CD14-positive monocyte (primary cell): ENCODE data around the gene PRKG2. TPM values are rescaled to one million over a fixed set of nuclear protein-coding genes. Genes with fewer than 3 reads are reported as not detected.
"Not testable (repeated sequence)": the region's sequence is repeated elsewhere in the genome, so short reads cannot be mapped to it uniquely, and the experiment has no call there.

ENCODE experiments used
- DNase-seq, 3 donors: peaks; one replicate each; pipeline ENCODE4 v3.0.0-alpha.2; 2011 to 2022
- H2AFZ ChIP-seq: 2 replicates; pipeline ENCODE4 v1.6.0; 2012; ENCODE audit warnings: mild to moderate bottlenecking, low read depth, low read length, inconsistent platforms; ENCODE audit not compliant: insufficient read depth, poor library complexity, severe bottlenecking
- H3K27ac ChIP-seq, 2 donors: 1 replicate in 1 of 2; 2 replicates in 1 of 2; pipeline ENCODE4 v1.5.1; 2012 to 2013; ENCODE audit warnings: low read length in 2 of 2, control low read depth in 1 of 2, inconsistent platforms in 1 of 2, low read depth in 1 of 2, mild to moderate bottlenecking in 1 of 2
- H3K27me3 ChIP-seq, 2 donors: one replicate each; pipeline versions ENCODE4 v1.6.0 to v1.6.1; 2011 to 2013; ENCODE audit warnings: low read length in 2 of 2; ENCODE audit not compliant: control insufficient read depth in 2 of 2, insufficient read depth in 2 of 2
- H3K36me3 ChIP-seq, 2 donors: replicated peaks in 1 of 2; 1 replicate in 1 of 2; 2 replicates in 1 of 2; pipeline versions ENCODE4 v1.5.1 to v1.6.1; 2012 to 2013; ENCODE audit warnings: low read length in 2 of 2, control low read depth in 1 of 2, inconsistent platforms in 1 of 2, mild to moderate bottlenecking in 1 of 2; ENCODE audit not compliant: insufficient read depth in 2 of 2, control insufficient read depth in 1 of 2
- H3K4me1 ChIP-seq, 2 donors: 1 replicate in 1 of 2; 2 replicates in 1 of 2; pipeline versions ENCODE4 v1.5.1 to v1.6.1; 2012 to 2013; ENCODE audit warnings: low read length in 2 of 2, control low read depth in 1 of 2, inconsistent platforms in 1 of 2, mild to moderate bottlenecking in 1 of 2, moderate library complexity in 1 of 2; ENCODE audit not compliant: insufficient read depth in 2 of 2, control insufficient read depth in 1 of 2
- H3K4me2 ChIP-seq: replicated peaks from 2 replicates; pipeline ENCODE3; 2012; ENCODE audit warnings: low read length, moderate library complexity, mild to moderate bottlenecking; ENCODE audit not compliant: poor library complexity, severe bottlenecking; ENCODE audit errors: extremely low read depth
- H3K4me3 ChIP-seq, 3 experiments: fragments of 200-600 bp in 1 of 3; sonication (generic) in 1 of 3; replicated peaks in 1 of 3; 1 replicate in 2 of 3; 2 replicates in 1 of 3; pipeline ENCODE4 v1.5.1; 2011 to 2013; ENCODE audit warnings: low read length in 3 of 3, mild to moderate bottlenecking in 3 of 3, control low read depth in 2 of 3, low read depth in 2 of 3, inconsistent platforms in 1 of 3, moderate library complexity in 1 of 3
- H3K79me2 ChIP-seq: 2 replicates; pipeline ENCODE4 v1.6.0; 2012; ENCODE audit warnings: mild to moderate bottlenecking, control low read depth, inconsistent platforms, low read length, moderate library complexity; ENCODE audit not compliant: insufficient read depth
- H3K9ac ChIP-seq: 2 replicates; pipeline ENCODE4 v1.6.0; 2017; ENCODE audit warnings: low read length, mild to moderate bottlenecking; ENCODE audit not compliant: insufficient read depth, poor library complexity, severe bottlenecking
- H3K9me3 ChIP-seq, 2 donors: replicated peaks in 1 of 2; 1 replicate in 1 of 2; 2 replicates in 1 of 2; pipeline versions ENCODE4 v1.5.1 to v1.6.1; 2012 to 2013; ENCODE audit warnings: low read length in 2 of 2, control low read depth in 1 of 2; ENCODE audit not compliant: control insufficient read depth in 1 of 2, insufficient read depth in 1 of 2
- H4K20me1 ChIP-seq: 2 replicates; pipeline ENCODE4 v1.6.0; 2012; ENCODE audit warnings: mild to moderate bottlenecking, low read length, control low read depth, moderate library complexity; ENCODE audit not compliant: insufficient read depth
- H3K27ac Mint-ChIP-seq, 7 donors: one replicate each; pipeline ENCODE4 v1.8.0; 2020; ENCODE audit warnings: mild to moderate bottlenecking in 7 of 7, mixed read lengths in 7 of 7, moderate library complexity in 6 of 7, inconsistent platforms in 2 of 7
- H3K27me3 Mint-ChIP-seq, 3 donors: one replicate each; pipeline ENCODE4 v1.8.0; 2021 to 2022; ENCODE audit warnings: low read depth in 3 of 3, mild to moderate bottlenecking in 3 of 3, mixed read lengths in 3 of 3, moderate library complexity in 3 of 3, inconsistent platforms in 1 of 3
- H3K36me3 Mint-ChIP-seq, 2 donors: one replicate each; pipeline ENCODE4 v1.8.0; 2020; ENCODE audit warnings: mixed read lengths in 2 of 2, inconsistent platforms in 1 of 2, mild to moderate bottlenecking in 1 of 2
- H3K4me1 Mint-ChIP-seq: one replicate; pipeline ENCODE4 v1.8.0; 2020; ENCODE audit warnings: mild to moderate bottlenecking, mixed read lengths
- H3K4me3 Mint-ChIP-seq, 2 donors: one replicate each; pipeline ENCODE4 v1.8.0; 2020; ENCODE audit warnings: mild to moderate bottlenecking in 2 of 2, mixed read lengths in 2 of 2, moderate library complexity in 1 of 2
- H3K9me3 Mint-ChIP-seq, 7 donors: one replicate each; pipeline ENCODE4 v1.8.0; 2020 to 2022; ENCODE audit warnings: mixed read lengths in 7 of 7, mild to moderate bottlenecking in 6 of 7, moderate library complexity in 6 of 7, inconsistent platforms in 2 of 7
- WGBS: methylation state at CpG from one replicate; pipeline ENCODE4 v1.1.5; 2013; ENCODE audit warnings: missing lambda C conversion rate; ENCODE audit not compliant: insufficient coverage; 5-methylcytosine and 5-hydroxymethylcytosine counted together
- intact Hi-C, 2 donors: fragments of 100-400 bp; cut with micrococcal nuclease; formaldehyde crosslinking; loops; one replicate each; pipeline versions ENCODE4 v1.15.0 to v1.15.1; 2023
- polyA plus RNA-seq, 3 donors: library from polyadenylated mRNA; depleted of rRNA in 1 of 3; unstranded in 2 of 3; stranded (reverse) in 1 of 3; fragments of 300-500 nt in 2 of 3; fragments of >200 nt in 1 of 3; fragmentation: Illumina TruSeq in 2 of 3; gene quantifications; 1 replicate in 2 of 3; 2 replicates in 1 of 3; pipeline ENCODE4 v1.2.3, GENCODE V29; 2012 to 2021
- TF ChIP-seq, protein P1 (sequence below): fragments of 200-600 bp; IDR thresholded peaks from one replicate; pipeline ENCODE4 v1.8.0; 2022; ENCODE audit warnings: antibody characterized with exemption, mild to moderate bottlenecking

The PRKG2 gene
- polyA plus RNA-seq, 3 donors = 0.10 TPM; not detected in 2

DNA sequence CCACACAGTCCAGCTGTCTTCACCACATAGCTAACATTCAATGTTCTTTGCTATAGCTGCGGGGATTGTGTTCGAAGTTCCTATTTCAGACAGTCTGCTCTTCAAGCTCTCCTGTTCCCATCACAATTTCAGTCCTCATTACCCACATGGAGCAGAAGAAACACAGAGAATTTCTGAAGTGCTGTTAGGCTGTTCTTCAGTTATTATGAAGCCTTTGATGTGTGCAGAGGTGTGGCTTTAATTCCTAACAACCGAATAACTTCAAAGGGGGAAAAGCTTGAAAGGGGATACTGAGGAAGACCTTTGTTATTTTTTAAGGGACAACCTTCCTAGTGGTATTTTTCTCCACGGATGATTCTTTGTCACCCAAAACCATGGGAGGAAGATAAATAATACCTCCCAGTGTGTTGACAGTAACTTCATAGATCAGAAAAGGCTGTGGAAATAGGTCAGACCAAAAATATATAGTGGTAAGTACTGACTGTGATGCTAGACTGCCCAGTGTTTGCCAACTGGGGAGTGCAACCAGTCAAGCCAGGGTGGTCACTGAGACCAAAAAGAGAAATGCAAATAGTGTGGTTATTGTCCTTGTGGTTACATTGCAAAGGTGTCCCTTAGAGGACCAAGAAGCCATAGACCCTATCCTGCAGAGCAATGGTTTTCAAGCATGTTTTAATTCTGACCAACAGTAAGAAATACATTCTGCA, 52.1 kb downstream of the PRKG2 start:
- no peaks in the 10 kb centered on the region for H3K4me1 Mint-ChIP-seq
- H3K27ac ChIP-seq = no peak overlapping the region
- DNase-seq = no peak
- WGBS = no CpG with 5 or more reads among the region's 4 CpGs
- intact Hi-C loops = no loop called here
- no peaks in the 10 kb centered on the region for H3K79me2 ChIP-seq
- H3K36me3 ChIP-seq = no peaks in the 10 kb centered on the region
- TF ChIP-seq, protein P1, sequence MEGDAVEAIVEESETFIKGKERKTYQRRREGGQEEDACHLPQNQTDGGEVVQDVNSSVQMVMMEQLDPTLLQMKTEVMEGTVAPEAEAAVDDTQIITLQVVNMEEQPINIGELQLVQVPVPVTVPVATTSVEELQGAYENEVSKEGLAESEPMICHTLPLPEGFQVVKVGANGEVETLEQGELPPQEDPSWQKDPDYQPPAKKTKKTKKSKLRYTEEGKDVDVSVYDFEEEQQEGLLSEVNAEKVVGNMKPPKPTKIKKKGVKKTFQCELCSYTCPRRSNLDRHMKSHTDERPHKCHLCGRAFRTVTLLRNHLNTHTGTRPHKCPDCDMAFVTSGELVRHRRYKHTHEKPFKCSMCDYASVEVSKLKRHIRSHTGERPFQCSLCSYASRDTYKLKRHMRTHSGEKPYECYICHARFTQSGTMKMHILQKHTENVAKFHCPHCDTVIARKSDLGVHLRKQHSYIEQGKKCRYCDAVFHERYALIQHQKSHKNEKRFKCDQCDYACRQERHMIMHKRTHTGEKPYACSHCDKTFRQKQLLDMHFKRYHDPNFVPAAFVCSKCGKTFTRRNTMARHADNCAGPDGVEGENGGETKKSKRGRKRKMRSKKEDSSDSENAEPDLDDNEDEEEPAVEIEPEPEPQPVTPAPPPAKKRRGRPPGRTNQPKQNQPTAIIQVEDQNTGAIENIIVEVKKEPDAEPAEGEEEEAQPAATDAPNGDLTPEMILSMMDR = no peak
- H3K9me3 ChIP-seq = no peaks in the 10 kb centered on the region
- no peak overlapping the region for H2AFZ ChIP-seq
- no peaks in the 10 kb centered on the region for H3K36me3 Mint-ChIP-seq
- no peak overlapping the region for H3K4me3 ChIP-seq
- peaks cover 0 to 5% (median 0%) of the 10 kb centered on the region in 7 donors for H3K9me3 Mint-ChIP-seq
- H3K9ac ChIP-seq = no peak overlapping the region
- H4K20me1 ChIP-seq = no peaks in the 10 kb centered on the region
- no peaks in the 10 kb centered on the region for H3K27me3 ChIP-seq
- H3K4me1 ChIP-seq = no peaks in the 10 kb centered on the region
- no peak overlapping the region for H3K4me3 Mint-ChIP-seq
- H3K4me2 ChIP-seq = no peak overlapping the region
- H3K27me3 Mint-ChIP-seq = no peaks in the 10 kb centered on the region
- H3K27ac Mint-ChIP-seq = no peak overlapping the region

DNA sequence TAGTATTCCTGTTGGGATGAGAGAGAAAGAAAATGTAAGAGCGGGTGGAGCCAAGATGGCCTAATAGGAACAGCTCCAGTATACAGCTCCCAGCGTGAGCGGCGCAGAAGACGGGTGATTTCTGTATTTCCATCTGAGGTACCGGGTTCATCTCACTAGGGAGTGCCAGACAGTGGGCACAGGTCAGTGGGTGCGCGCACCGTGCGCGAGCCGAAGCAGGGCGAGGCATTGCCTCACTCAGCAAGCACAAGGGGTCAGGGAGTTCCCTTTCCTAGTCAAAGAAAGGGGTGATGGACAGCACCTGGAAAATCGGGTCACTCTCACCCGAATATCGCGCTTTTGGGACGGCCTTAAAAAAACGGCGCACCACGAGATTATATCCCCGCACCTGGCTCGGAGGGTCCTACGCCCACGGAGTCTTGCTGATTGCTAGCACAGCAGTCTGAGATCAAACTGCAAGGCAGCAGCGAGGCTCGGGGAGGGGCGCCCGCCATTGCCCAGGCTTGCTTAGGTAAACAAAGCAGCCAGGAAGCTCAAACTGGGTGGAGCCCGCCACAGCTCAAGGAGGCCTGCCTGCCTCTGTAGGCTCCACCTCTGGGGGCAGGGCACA, 61.2 kb downstream of the PRKG2 start:
- H3K4me1 ChIP-seq, H2AFZ ChIP-seq, H3K9me3 ChIP-seq, DNase-seq, H3K4me2 ChIP-seq, H3K27me3 ChIP-seq, H3K27ac ChIP-seq, H3K36me3 Mint-ChIP-seq, H3K36me3 ChIP-seq, H3K79me2 ChIP-seq, intact Hi-C loops, H3K9ac ChIP-seq, H3K27me3 Mint-ChIP-seq, H4K20me1 ChIP-seq, H3K4me1 Mint-ChIP-seq: not testable (repeated sequence)
- Mint-ChIP-seq H3K4me3 (peak overlapping the region in 1 of 2 donors; percentile 48), H3K9me3 (peaks cover 3 to 19% (median 13%) of the 10 kb centered on the region in 7 donors), H3K27ac (peak overlapping the region in 1 of 7 donors; percentile 50)
- WGBS = 85% methylated on average over 13 of the region's 30 CpGs
- H3K4me3 ChIP-seq = peak overlapping the region in 2 of 3 experiments; percentile 2 to 36
